GM12801 (cell line): ENCODE results near the gene HECA.

Experiments
- CTCF ChIP-seq: IDR thresholded peaks from one replicate; pipeline ENCODE4 v1.5.1; 2011; ENCODE audit warnings: control low read depth; ENCODE audit not compliant: insufficient read length; ENCODE audit errors: extremely low read depth

HECA gene

GRCh38 chr6:139189665-139190064 is 54.8 kb downstream of the HECA start:
- TF ChIP-seq CTCF: no peak

GRCh38 chr6:139194740-139195139 is 59.9 kb downstream of the HECA start:
- no peak for TF ChIP-seq CTCF

- TF ChIP-seq CTCF: no peak
Observed at GRCh38 chr6:139198529-139199288, 63.8 kb downstream of the HECA start.

- TF ChIP-seq CTCF: no peak
Observed at GRCh38 chr6:139201378-139201777, 66.5 kb downstream of the HECA start.

GRCh38 chr6:139204978-139205377 is 70.1 kb downstream of the HECA start:
- no peak for TF ChIP-seq CTCF

GRCh38 chr6:139205843-139206242 is 71.0 kb downstream of the HECA start:
- no peak for TF ChIP-seq CTCF

GRCh38 chr6:139219271-139219729 is 84.4 kb downstream of the HECA start:
- TF ChIP-seq CTCF: no peak
